ENCODE results near the gene EHMT1.

The EHMT1 gene

DNA sequence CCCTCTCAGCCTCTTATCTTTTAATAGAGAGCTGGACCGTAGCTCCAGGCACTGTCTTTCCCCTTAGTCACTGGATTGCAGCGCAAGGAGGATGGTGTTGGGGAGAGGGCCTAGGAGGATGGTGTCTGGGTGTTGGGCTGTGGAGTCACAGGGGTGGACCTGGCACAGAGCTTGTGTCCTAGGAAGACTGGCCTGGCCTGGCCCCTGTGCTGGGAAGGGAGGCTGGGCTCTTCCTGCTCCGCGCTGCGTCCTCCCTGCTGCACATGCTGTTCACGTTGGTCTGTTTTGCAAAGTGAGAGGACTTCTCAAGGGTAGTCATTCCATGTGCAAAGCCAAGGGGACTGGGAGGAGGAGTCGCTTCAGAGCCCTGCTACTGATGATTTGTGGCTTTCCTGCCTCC is 123.9 kb downstream of the EHMT1 start:
- DNase-seq, result no peak

DNA sequence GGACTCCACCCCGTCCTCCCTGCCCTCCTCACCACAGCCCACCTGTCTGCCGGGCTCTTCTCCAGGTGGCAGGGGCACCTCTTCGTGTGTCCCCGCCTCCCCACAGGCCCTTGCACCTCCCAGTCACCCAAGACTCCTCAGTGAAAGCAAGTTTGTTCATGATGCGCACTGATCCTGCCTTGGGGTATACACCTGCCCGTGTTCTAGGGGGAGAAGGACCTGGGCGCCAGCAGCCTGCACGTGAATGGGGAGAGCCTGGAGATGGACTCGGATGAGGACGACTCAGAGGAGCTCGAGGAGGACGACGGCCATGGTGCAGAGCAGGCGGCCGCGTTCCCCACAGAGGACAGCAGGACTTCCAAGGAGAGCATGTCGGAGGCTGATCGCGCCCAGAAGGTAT is 124.9 kb downstream of the EHMT1 start:
- no peak for DNase-seq

DNA sequence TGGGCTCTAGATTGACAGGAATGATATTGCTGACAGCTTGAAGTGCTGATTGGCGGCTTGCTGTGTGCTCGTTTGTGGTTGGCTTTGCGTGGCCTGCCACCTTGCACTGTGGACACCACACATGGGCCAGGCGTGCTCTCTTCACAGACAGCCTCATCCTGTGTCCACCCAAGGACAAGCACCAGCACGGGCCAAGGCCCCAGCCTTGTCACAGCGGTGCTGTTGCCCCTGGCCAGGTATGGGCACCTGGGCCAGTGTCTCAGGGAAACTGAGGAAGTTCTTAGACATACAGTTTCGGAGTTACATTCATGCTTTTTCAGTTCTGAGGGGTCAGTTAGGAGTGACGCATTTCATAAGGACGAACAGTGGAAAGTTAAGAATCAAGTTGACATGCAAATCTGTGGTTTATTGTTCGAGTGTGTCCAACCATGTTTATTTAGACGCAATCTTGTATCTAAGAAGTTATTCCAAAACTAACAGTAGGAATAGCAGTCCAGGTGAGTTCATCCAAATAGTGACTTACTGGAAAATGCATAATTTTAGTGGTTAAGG is 125.9 kb downstream of the EHMT1 start:
- no peak for DNase-seq

DNA sequence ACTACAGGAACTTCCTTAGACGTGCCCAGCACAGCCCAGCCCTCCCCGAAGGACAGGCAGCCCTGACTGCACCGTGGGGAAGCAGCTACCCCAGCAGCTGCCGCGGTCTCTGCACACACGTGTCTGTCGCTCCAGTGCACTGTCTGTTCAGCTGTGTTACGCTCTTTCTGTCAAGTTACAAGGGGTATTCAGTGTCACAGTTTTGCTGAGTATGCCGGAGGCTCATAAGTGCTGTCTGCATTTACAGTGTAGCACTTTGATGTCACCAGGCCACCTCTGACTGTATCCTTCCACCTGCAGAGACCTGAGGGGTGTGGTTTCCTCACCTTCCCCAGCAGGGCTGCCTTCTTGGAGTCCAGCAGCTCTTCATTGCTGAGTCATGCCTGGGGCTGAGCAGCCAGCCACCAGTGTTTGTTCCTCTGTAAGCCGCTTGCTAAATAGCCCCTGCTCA is 126.8 kb downstream of the EHMT1 start:
- peak; percentile 82 for DNase-seq

DNA sequence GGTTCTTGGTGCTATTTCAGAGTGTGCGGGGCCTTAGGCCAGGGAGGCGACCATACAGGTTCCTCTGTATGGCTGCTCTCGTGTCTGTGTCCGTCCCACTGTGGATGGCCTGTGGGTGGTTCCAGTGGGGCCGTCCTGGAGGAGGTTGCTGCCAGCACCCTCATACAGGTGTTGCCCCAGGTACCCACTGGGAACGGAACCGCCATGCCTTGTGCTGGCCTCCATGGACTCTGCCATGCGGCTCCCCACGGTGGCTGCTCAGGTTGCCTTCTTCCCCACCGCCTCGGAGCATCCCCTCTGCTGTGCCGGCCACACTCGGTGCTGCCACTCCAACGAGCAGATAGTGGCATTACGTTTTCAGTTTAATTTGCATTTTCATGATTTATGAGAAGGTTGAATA is 129.5 kb downstream of the EHMT1 start:
- DNase-seq, result no peak

DNA sequence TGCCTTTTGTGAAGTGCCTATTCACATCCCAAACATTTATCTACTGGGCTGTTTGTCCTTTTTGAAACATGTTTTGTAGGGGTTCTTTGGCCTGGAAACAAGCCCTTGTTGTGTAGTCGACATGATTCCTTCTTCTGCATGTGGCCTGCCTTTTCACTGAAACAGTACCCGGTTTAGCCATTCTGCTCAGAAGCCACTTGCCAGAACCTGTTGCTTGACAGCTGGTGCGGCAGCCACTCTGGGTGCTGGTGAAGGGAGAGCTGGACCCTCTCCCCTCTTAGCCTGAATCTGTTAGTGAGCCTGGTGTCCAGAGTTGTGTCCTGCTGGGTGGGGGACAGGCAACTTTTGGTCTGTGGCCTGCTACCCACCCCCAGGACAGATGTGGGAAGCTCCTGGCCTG is 129.9 kb downstream of the EHMT1 start:
- DNase-seq, result no peak

DNA sequence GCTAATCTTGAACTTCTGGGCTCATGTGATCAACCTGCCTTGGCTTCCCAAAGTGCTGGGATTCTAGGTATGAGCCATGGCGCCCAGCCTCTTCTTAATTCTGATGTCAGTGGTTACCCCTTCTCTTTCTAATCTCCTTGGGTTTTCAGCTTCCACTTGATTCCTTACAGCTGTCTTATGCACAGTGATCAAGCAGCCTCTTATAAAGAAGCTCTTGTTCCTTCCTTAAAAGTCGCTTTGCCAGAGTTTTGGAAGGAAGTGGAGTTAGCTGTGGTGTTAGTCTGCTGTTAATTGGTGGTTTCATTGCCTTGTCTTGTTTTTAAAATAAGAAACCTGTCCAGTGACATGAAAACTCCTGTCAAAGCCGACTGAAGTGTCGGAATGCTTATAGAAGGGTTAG is 130.7 kb downstream of the EHMT1 start:
- DNase-seq, result no peak

DNA sequence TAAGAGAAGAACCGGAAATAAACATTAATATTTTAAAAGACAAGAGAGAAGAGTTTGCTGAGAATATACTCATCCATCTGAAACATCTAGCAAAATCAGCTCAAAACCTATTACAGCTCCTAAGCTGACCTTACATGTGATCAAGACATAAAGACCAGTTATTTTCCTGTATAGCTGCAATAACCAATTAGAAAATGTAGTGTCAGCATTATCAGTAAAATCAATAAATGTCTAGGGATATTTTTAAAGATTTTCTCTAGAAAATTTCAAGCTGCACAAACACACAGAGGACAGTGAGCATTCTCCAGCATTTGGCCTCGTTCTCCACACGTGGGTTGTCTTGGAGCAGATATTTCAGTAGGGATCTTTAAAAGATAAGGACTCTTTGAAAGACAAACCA is 131.2 kb downstream of the EHMT1 start:
- no peak for DNase-seq

DNA sequence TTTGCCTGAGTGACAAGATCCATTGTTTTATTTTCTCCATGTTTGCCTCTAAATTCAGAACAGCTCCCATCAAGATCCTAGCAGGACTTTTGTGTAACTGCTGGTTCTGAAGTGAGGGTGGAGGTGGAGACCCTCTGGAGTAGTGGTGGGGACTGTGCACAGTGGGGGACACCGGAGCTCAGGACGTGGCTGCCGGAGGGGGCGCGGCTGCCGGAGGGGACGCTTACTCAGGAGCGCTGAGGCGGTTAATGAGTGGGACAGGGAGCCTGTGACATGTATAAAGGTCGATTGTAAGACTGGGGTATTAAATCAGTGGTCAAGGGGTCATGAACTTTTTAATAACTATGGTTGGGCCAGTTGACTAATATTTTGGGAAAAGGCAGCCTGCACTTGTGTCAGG is 131.8 kb downstream of the EHMT1 start:
- DNase-seq, result no peak

DNA sequence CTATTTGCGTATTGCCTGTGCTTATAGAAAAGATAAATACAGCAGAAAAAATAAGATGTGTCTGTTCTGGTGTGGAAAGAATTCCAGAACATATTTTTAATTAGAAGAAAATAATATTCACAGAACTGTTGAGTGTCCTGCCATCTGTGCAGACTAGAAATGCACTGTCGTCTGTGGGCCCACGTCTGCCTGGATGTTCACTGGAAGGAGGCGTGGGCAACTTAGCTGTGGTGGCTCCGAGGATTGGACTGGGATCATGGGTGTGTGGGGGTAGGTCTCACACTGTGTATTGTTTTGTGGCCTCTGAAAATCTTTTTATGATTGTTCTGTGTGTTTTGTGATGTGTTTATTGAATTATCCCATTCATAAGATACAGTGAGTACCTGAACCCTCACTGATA is 132.8 kb downstream of the EHMT1 start:
- no peak for DNase-seq

DNA sequence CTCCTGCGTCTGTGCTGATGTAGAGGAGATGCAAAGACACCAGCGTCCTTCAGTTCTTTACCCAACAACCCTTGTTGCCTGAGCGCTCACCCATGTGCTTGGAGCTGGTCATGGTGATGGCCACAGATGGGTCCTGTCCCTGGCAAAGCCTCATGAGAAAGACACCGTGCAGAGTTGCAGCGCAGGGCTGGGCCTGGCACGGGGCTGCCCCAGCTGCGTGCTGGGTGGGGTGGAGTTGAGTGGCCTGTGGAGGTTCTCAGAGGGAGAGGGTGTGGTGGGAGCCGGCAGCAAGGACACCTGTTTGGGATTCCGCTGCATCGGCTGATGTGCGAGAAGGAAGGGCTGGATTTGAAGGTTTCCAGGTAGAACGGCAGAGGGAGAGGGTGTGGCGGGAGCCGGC is 133.6 kb downstream of the EHMT1 start:
- no peak for DNase-seq

DNA sequence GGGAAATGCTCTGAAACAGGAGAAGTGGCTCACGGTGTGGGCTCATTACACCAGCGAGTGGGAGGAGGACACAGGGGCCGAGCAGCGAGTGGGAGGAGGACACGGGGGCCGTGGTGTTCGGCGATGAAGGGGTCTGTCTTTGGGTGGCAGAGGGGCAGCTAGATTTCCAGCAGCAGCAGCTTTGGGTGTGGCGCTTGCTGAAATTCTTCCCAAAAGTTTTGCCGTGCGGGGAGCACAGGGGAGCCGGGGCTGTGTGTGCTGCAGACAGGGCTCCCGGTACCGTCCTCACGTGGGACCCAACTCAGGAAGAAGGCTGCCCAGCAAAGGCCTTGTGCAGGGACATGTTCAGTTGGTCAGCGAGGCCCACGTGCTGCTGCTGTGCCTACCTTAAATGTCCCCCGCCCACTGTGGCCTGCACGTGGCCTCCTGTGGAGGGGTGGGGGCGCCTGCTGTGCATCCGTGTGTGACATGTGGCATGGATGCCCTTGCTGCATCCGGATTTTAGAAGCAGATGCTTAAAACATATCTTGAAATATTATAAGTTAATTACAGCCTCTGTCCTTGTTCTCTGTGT is 134.5 kb downstream of the EHMT1 start:
- DNase-seq, result no peak

DNA sequence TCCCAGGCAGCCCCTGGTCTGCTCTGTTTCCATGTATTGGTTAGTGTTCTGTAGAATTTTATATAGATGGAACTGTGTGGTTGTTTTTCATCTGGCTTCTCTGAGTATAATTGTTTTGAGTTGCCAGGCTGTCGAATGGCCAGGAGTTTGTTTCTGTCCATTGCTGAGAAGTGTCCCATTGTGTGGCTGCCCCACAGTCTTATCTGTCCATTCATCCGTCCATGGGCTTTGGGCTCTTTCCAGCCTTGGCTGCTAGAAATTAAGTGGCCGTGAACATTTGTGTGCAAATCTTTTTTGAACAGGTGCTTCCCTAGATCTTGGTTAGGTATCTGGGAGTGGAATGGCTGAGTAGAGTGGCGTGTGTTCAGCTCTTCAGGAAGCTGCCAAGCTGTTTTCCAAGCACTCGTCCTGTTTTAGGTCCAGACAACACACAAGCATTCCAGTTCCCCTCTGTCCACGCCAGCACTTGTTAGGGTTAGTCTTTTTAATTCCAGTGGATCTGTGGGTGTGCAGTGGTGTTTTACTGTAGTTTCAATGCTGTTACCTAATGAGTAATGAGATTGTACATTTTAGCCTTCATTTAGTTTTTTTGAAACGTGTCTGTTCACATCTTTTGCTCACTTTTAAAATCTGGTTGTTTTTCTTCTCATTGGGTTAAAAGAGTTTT is 136.6 kb downstream of the EHMT1 start:
- DNase-seq, result no peak

DNA sequence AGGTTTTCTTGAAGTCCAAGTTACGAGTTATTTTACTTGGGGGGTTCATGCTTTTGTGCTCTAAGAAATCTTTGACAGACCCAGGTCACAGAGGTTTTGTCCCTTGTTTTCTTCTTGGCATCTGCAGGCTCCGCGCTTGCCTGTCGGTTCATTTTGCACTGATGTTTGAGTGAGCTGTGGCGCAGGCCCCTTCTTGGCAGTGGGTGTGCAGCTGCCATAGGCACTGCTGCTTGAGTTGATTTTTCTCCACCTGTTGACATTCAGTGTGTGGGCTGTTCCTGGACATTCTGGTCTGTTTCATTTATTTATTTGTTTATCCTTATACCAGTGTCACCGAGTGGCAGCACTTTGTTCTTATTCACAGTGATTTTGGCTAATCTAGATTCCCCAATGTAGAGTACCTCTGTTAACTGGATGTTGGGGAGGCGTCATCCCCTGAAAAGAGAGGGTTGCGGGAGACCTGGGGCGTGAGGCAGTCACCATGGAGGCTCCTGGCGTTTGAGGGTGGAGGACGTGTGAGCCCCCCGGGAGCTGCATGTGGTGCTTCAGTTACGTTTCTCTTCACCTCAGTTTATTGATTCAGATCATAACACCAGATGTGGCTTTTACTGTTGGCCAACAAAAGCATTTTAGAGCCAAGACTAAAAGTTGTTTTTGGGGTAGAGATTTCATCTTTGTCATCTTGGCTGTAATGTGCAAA is 137.4 kb downstream of the EHMT1 start:
- no peak for DNase-seq

DNA sequence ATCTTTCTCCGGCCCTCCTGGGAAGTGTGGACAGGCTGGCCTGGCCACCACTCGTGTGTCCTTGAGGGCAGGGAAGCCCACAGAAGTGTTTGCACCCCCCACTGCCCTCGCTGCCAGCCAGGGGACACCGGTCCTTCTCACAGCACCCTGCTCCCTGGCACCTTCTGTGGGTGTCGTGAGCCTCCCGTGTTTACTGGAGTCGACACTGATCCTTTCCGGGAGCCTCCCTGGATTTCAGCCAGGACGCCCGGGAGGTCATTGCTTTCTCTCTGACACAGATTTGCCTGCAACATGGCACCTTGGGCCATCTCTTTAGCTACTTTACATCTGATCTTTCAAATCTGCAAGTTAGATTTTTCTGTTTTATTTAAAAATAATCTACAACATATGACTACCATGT is 138.3 kb downstream of the EHMT1 start:
- no peak for DNase-seq

DNA sequence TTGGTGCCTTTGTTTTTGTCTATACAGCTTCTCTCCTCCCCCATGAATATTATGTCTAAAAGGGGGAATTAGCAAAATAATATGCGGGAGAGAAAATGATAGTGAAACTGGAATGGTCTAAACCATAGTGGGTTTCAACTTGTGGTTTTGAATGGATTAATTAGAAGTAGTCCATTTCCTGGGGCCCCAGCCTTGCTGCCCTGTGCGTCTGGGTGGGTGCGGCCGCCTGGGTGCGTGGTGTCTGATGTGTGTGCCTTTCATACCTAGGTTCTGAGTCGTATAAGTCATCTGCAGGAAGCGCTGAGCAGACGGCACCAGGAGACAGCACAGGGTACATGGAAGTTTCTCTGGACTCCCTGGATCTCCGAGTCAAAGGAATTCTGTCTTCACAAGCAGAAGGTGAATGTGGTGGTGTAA is 138.8 kb downstream of the EHMT1 start:
- no peak for DNase-seq

DNA sequence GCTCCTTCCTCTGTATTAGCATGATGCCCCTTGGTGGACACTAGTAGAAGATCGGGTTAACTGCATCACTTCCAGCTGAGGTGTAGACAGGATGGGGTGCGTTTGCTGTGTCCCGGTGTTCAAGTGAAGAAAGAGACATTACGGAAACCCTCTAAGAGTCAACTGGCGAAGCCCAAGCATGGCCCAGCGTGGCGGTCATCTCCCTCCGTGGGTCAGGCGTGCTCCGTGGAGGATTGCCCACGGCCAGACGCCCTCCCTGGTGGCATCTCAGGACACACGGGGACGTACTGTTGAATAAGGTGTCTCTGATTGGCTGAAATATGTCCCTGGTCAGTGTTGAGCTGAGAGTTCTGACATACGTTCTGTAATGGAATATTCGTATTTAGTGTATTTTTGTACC is 139.3 kb downstream of the EHMT1 start:
- DNase-seq, result no peak

DNA sequence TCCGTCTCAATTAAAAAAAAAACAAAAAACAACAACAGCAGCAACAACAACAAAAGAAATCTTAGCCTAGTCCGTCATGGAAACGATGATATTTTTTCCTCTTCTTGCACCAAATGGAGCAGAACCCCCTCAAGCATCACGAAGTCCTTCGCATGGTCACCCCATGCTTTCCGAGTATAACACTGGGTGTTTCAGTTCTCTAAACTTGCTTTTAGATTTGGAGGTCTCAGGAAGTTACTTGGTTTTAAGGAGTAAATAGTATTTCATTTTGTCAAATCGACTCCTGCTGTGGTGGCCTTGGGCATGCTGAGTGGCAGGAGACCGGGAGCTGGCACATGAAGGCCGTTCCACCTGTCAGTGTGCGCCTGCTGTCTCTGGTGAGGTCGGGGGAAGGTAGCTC is 140.3 kb downstream of the EHMT1 start:
- no peak for DNase-seq

DNA sequence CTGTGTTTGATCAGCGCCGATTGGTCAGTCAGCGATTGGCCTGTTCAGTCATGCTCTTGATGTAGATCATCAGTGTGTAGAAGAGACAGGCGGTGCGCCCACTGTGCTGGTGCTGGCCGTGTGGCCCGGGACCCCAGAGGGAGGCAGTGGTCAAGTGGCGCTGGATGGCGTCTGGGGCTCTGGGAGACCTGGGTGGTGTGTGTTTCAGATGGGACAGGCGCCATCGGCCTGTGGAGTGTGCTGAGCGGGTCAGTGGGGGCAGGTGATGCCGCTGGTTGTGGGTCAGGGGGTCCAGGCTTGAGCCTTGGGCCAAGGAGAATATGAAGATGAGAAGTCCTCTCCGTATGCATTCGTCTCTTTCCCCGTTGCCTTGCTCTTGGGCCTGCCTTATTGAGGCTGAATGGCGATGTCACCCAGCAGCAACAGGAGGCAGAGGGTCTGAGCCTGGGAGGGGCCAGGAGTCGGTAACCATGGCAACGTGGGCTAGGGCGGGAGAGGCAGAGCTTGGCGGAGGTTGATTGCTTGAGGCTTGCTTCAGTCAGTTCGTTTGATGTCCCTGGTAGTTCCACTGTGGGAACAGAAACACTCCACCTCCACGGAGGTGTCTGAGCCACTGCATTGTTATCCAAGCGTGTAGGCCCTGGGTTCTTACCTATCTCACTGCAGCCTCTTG is 141.0 kb downstream of the EHMT1 start:
- DNase-seq, result no peak

DNA sequence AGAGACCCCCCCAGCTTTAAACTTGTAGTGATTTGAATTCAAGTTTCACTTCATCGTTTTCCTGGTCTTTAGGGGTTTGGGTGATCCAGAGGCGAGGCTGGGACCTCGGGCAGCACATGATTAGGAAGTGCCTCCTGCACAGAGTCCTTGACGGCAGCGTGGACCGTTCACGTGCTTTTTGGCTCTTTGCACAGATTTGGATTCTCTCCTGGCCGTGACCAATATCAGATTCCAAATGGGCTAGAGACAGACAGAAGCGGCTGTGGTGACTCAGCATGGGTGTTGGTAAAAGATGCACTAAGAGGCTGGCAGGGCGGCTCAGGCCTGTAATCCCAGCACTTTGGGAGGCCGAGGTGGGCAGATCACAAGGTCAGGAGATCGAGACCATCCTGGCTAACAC is 141.6 kb downstream of the EHMT1 start:
- DNase-seq, result no peak

DNA sequence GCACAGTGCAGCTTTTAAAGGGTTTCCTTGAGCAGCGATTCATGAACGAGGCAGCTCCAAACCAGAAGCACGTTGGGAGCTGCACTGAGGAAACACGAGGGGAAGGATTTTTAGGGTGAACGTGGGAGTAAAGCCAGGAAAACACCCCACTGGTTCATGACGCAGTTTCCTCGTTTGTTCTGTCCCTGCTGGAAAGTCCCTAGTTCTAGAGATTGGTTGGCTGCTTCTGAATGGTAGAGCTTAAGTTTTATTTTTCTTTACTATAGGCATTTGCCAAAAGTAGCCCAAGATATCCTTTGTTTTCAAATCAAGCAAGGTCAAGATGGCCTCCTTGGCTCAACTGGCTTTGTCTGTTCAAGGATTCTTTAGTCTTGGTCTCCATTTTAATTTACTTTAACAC is 142.2 kb downstream of the EHMT1 start:
- DNase-seq, result no peak

DNA sequence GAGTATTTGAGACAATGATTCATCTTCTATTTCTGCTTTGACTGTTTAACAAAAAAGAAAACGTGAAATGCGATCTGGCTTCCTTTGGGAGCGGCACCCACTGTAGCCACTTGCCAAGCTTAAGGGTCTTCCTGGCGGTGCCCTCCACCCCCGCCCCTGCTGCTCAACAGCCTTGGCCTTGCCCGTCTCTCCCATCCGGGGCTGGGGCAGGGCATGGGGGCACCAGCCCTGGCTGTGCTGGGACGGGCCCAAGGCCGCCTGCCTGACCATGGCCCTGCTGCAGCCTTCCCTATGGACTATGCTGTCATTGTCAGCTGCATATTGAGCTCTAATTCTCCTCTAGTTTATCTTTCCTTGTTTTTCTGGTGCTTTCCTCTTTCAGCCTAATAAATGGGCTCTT is 143.0 kb downstream of the EHMT1 start:
- no peak for DNase-seq

DNA sequence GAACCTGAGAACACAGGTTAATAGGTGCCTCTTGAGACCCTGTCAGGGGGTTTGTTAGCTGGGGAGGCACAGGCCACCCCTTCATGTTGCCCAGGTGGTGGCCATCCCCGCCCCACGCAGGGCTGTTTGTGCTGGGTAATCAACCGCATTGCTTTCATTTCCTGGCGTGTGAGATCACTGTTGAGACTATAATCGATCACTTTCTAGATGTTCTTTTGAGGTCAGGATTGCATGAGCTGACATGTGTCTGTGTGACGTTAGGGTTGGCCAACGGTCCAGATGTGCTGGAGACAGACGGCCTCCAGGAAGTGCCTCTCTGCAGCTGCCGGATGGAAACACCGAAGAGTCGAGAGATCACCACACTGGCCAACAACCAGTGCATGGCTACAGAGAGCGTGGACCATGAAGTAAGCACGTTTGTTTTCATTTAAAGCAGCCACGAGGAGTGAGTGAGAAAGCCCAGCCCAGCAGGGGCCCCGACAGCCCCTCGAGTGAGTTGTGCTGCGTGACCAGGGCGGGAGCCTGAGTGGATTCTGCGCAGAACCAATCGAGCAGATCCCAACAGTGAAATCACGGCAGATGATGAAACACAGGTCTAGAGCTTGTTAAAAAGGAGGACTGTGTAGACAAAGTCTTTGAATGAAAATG is 143.7 kb downstream of the EHMT1 start:
- no peak for DNase-seq

All from NCI-H510A (cell line).